ENCODE measurements around the gene CDK5R1.
"Not testable (repeated sequence)": the region's sequence is repeated elsewhere in the genome, so short reads cannot be mapped to it uniquely, and the experiment has no call there.

Gene CDK5R1

DNA sequence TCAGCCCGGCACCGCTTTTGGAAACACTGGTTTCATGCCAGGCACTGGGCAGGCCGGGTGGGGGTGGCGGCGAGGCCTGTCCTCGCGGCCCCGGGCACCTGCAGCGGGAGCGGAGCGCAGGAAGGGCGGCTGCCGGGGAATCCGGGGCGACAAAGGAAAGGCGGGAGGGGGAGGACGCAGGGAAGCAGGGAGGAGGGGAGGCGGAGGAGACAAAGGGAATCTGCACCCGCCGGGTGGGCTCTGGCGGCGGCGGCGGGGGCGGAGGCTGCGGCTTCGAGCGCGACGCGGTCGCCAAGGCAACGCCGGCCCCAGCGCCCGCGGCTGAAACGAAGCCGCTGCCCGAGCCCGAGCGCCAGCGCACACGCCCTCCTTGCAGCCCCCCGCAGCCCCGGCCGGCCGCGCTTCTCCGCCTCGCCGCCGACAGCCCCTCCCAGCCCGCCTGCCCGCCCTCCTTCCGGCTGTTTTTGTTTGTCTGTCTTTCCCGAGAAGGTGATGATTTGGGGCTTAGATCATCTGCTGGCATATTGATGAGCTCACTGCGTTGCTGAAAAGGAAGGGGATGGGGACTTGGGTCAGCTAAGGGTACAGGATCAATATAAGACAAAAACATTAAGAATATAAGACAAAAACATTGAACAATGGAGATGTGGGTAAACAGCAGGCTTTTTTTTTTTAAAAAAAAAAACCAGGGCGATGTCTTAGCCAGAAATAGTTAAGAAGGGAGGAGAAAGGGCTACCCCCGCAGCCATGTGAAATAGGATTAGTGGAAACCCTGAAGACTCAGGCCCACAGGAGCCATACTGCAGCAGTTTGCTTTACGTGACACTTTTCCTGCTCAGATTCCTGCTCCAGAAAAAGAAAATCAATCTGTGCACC is 32.7 kb downstream of the CDK5R1 start:
- peak; percentile 94 for DNase-seq

- DNase-seq = peak; percentile 41
These were observed 33.4 kb downstream of the CDK5R1 start for GRCh38 chr17:32520104-32520701.

DNA sequence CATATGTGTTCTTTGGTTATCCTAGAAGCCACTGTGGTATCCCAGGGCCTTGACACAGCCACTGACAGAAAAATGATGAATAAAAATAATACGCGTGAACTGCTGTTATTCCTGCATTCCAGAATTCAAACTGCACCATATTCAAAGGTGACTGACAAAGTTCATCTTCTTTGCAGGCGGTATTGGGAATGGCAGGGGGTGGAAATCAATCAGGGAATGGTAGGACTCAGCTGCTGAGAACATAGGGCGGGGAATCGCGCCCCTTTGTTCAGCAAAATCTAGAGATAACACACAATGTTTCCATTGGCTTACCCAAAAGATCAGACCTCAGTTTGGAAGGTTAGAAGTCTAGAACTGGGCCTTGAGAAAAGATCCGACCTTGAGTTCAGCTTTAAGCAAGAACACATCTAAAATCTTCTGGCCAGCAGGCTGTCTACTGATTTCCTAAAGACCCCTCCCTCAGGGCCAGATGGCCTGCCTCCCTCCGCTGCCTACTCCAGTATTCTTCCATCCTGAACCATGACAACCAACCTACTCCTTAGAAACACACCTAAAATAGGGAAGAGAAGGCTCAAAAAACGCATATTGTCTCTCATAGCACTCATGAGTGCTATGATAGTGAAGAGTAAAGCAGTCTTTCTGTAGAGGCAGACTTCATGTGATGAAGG is 34.1 kb downstream of the CDK5R1 start:
- no peak for DNase-seq

- no peak for DNase-seq
These were observed 36.4 kb downstream of the CDK5R1 start for GRCh38 chr17:32523017-32523680.

GRCh38 chr17:32523827-32524552 is 37.2 kb downstream of the CDK5R1 start:
- DNase-seq = no peak

- not testable (repeated sequence) for DNase-seq
These were observed 37.7 kb downstream of the CDK5R1 start for GRCh38 chr17:32524553-32524880.

GRCh38 chr17:32525122-32525521 is 38.3 kb downstream of the CDK5R1 start:
- no peak for DNase-seq

GRCh38 chr17:32527146-32527545 is 40.4 kb downstream of the CDK5R1 start:
- no peak for DNase-seq

- DNase-seq = no peak
These were observed 42.0 kb downstream of the CDK5R1 start for GRCh38 chr17:32528825-32529224.

GRCh38 chr17:32529604-32530003 is 42.8 kb downstream of the CDK5R1 start:
- DNase-seq = peak; percentile 95

- no peak for DNase-seq
These were observed 46.5 kb downstream of the CDK5R1 start for GRCh38 chr17:32533296-32533695.

- no peak for DNase-seq
These were observed 50.2 kb downstream of the CDK5R1 start for GRCh38 chr17:32536736-32537643.
